HG02840 (cell line): ENCODE results near the gene TUBB3.

Experiments used
- ATAC-seq: cut with Tn5 transposase; IDR thresholded peaks from one replicate; pipeline ENCODE4 v1.9.1; 2021; ENCODE audit warnings: mild to moderate bottlenecking, moderate library complexity, moderate number of reproducible peaks; ENCODE audit not compliant: unreplicated experiment, low FRiP score

The TUBB3 gene

DNA sequence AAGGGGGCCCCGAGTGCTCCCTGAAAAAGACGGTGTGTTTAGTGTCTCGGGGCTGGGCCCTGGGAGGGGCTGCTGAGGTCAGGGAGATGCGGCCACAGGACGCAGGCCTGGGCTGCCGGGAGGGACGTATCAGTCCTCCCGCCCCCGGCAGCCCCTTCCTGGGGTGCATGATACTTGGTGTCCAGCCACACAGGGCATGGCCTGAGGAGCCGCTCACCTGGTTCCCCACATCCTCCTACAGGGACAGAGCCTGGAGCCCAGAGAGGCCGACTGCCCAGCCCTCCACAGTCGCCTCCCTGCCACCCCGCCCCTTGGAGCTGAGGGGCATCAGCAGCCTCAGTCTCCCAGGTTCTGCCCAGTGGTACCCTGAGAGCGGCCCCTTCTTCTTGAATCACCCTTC, 13.4 kb downstream of the TUBB3 start:
- ATAC-seq: no peak

DNA sequence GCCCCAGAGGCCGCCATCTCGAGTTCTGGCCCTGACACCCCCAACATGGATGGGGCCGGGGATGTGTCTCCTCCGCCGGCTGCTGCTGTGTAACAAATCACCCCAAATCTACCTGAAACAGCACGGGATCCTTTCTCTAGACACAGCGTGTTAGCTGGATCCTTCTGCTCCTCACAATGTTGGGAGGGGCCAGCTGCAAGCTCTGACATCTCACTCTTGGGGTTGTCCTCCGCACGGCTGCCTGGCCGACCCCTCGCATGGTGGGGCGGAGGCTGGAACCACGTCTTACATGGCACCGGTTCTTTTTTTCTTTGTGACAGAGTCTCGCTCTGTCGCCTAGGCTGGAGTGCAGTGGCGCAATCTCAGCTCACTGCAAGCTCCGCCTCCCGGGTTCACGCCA, 13.8 kb downstream of the TUBB3 start:
- ATAC-seq: no peak

DNA sequence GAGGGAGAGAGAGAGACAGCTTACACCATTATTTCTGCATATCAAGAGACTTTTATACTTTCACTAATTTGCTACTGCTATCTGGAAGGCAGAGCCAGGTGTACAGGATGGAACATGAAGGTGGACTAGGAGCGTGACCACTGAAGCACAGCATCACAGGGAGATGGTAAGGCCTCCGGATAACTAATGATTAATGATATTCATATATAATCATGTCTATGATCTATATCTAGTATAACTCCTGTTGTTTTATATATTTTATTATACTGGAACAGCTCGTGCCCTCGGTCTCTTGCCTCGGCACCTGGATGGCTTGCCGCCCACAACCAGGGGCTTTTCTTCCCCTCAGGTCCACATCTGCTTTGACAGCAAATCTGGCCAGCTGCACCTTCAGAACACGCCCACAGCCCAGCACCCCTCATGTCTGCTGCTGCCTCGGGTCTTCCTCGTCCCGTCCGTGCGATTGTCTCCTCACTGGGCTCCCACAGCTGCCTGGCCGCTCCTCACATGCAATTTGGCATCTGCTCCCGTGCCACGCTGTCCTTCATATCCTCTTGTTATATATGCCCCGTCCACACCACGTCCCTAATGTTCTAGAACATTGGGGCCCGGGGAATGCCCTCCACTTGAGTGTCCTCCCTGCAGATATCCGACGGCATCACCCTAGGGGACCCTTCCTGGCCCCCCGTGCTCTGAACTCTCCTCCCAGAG, 15.2 kb downstream of the TUBB3 start:
- ATAC-seq: no peak

DNA sequence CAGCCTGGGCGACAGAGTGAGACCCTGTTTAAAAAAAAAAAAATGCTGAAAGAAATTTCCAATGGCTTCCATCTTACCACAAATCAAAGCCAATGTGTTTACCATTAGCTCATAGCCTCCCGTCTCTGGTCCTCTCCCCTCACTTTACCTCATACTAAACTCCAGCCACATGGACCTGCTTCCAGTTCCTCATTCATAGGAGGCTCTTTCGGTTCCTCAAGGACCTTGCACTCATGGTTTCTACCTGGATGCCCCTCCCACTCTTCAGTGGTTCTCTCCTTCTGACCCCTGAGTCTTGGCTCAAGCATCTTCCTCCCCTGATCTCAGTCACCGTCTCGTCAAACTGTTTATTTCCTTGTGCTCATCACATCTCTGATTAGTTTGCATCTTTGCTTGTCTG, 21.6 kb downstream of the TUBB3 start:
- ATAC-seq: no peak

DNA sequence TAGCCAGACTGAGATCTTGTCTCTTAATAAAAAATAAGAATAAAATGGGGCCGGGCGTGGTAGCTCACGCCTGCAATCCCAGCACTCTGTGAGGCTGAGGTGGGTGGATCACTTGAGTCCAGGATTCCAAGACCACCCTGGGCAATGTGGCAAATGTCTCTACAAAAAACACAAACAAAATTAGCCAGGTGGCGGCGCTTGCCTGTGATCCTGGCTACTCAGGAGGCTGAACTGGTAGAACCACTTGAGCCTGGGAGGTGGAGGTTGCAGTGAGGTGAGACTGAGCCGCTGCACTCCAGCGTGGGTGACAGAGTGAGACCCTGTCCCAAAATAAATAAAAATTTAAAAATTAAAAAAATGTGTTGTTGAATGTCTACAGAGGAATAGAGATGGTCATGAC, 22.5 kb downstream of the TUBB3 start:
- ATAC-seq: no peak

DNA sequence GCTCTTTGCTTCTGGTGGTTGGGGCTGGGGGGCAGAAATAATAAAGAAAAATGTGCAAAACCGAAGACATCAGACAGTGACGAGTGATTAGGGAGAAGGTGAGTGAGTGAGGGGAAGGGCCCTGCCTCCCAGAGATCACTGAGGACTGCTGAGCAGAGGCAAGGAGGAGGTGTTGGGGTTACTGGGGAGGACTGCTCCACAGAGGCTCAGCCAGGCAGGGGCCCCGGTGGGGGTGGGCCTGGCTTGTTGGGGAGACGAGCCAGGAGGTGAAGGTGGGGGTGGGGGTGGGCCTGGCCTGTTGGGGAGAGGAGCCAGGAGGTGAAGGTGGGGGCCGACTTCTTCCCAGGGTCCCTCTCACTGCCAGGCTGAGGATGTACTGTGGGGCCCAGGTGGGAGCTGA, 23.4 kb downstream of the TUBB3 start:
- ATAC-seq: no peak

DNA sequence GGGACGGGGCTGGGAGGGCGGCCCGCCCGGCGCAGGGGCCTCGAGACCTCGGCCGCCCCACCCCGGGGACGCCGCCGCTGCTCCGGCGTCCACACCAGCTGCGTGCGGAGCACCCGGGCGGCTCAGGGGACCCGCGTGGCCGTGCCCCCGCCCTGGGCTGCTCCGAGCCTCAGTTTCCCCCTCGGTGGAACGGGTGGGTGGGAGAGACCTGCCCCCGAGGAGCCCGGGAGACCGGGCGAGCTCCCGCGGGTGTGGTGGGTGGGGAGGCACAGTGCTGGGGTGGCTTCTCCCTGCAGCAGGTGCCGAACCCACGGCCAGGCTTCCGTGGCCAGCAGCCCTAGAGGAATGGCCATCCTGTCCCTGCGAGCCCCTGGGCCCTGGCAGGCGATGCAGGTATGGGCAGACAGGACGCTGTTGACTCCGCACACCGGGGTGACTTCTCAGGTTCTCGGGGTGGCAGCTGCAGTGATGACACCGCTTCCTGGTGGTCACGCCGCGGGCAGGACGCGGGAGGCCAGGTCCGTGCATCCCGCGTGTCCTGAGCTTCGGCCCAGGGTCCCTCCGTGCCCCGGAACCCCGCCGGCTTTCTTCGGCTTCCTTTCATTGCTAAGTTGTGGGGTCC, 26.1 kb downstream of the TUBB3 start:
- no peak for ATAC-seq

DNA sequence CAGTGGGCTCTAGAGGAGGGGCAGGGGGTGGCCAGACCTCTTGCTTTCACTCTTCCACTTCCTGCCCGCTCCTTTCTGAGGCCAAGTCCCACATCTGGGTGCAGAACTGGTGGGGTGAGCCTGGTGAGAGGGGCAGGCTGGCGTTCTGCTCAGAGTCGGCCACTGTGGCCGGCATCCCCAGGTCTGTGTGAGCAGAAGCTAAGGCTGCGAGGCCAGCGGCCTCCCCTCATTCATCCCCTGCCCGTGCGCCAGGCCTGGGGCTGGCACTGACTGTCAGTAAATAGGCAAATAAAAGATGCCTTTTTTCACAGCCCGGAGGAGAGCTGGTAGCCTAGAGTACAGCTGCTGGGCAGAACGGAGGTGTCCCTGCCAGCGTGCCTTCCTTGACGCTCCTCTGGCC, 26.6 kb downstream of the TUBB3 start:
- no peak for ATAC-seq

DNA sequence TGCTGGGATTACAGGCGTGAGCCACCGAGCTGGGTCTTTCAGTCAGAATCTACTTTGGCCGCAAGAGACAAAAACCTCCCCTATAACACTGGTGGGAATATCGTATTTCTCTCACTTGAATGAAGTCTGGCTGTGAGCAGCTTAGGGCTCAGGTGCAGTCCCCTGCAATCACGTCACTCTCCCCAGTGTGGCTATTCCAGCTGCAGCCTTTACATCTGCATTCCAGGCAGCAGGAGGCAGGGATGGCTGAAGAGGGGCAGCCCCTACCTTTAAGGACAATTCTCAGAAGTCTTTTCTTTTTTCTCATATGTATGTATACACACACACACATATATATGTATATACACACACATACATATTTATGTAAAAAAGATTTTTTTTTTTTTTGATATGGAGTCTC, 28.4 kb downstream of the TUBB3 start:
- no peak for ATAC-seq

DNA sequence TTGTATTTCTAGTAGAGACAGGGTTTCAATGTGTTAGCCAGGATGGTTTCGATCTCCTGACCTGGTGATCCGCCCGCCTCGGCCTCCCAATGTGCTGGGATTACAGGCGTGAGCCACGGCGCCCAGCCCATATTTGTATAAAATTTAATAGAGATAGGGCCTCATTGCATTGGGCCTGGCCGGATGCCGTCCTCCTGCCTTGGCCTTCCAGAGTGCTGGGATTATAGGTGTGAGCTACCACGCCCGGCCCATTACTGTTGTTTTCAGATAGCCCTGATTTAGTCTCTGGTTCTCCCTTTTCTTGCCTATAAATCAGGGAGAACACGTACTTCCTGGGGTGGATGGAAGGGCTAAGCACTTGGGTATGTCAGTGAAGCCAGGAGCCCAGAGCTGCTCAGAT, 28.9 kb downstream of the TUBB3 start:
- no peak for ATAC-seq

DNA sequence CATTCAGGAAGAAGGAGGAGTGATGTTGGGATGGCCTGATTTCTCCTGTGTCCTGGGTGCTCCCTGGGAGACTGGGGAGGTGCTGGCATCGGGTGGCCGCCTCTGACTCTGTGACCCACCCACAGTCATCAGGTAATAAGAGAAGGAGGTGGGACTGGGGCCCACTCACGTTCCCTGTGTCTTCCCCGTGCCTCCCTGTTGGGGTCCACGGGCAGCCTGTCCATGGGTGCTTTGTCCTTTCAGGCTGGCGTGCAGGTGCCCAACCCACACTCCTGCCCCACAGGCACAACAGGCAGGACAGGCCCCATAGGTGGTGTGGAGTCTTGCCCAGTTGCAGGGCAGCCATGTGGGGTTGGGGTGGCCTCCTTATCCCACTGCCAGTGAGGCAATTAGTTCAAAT, 29.4 kb downstream of the TUBB3 start:
- ATAC-seq: no peak

DNA sequence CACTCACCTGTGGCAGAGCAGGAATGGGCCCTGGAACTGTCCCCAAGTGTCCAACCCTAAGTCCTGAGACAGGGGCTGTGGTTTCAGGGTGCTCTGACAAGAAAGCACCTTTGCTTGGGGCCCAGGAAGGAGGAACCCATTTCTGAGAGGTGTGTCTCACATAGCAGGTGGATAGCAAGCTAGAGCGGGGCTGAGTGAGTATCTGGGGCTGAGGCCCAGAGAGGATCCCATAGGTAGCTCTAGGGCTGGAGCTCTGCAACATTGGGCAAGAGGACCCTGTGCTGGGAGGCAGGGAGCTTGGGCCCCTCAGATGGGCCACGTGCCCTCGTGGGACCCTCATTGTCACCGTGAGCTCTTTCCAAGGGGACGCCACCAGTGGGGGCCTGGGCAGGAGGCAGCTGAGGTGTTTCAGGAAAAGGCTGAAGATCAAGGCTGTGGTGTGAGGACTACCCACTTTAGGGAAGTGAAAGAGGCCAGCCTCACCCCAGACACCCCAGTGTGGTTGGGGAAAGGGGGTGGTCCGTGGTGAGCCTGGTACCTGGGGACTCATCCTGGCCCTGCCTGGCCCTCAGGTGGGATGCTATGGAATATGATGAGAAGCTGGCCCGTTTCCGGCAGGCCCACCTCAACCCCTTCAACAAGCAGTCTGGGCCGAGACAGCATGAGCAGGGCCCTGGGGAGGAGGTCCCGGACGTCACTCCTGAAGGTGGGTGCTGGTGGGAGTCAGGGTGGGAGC, 30.7 kb downstream of the TUBB3 start:
- no peak for ATAC-seq

DNA sequence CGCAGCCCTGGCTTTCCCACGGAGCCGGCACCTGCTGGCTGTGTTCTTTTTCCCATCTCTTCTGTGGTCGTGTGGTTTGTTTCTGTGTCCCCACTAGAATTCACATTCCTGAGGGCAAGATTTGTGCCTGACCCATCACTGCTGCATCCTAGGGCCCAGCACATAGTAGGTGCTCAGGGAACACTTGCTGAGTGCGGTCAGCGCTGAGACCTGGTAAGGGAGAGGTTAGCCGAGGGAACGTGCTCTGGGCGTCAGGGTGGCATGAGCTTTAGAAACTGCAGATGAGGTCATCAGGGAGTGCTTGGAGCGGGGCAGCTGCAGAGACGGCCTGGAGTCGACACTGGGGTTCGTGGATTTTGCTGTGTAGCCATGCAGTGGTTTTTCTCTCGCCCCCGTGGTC, 31.3 kb downstream of the TUBB3 start:
- ATAC-seq: no peak

DNA sequence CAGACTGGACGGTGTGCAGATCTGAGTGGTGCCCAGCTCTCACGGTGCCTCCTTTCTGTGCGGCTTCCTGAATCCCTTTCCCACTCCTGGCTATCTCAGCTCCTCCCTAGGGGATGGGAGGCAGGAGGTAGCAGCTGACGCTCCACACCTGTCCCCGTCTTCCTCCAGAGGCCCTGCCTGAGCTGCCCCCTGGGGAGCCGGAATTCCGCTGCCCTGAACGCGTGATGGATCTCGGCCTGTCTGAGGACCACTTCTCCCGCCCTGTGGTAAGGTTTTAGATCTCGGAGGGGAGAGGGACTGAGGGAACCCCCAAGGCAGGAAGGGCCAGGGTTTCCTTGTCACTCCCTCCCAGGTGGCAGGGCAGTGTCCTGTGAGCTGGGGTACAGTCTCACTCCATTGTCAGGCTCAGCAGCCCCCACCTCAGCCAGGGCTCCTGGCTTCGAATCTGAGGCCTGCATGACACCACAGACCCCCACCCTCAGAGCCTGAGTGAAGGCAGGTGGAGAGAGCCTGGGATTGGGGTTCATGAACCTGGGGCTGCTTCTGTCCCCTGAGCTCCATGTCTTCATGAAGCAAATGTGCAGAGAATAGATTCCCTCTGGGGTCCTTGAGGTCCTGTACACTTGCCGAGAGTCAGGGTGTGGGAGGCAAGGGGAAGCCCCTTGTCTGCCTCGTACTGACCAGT, 32.0 kb downstream of the TUBB3 start:
- ATAC-seq: no peak

DNA sequence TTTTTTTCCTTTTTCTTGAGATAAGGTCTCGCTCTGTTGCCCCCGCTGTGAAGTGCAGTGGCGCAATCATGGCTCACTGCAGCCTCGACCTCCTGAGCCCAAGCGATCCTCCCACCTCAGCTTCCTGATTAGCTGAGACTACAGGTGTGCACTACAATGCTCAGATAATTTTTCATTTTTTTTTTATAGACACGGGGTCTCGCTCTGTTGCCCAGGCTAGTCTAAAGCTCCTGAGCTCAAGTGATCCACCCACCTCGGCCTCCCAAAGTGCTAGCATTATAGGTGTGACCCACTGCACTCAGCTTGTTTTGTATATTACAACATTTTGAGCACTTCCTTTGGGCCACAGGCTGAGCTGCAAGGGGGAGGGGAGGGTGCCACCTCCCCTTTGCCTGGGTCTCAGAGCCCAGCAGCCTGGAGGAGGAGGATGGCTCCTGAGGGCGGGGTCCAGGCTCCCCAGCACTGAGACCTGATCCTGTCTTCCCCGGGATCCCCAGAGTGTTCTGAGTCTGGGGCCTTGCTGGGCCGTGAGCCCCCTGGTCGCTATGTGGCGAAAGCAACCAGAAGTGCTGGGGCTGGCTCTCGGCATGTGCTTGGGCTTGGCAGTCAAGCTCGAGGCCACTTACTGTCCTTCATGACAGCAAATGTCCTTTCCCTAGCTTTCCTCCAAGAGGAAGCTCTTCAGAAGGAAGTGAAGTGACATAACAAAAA, 33.5 kb downstream of the TUBB3 start:
- ATAC-seq: no peak

DNA sequence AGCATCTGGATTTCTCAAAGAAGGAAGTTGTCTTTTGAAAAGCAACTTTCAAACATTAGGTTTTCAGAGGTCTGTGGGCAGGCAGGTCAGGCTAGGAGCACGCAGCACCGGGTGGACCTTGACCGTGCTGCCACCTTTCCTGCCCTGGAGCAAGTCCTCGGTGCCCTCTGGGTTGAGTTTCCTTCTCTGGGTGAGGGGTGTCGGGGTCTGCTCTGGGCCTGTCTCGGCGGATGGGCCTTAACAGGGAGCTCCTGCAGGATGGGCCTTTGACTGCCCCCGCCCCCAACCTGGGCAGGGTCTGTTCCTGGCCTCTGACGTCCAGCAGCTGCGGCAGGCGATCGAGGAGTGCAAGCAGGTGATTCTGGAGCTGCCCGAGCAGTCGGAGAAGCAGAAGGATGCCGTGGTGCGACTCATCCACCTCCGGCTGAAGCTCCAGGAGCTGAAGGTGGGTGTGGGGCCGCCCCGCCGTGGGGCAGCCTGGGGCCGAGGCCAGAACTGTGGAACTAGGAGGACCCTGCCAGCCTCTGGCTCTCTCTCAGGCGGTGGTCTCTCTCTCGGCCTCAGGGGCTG, 34.2 kb downstream of the TUBB3 start:
- ATAC-seq: no peak

DNA sequence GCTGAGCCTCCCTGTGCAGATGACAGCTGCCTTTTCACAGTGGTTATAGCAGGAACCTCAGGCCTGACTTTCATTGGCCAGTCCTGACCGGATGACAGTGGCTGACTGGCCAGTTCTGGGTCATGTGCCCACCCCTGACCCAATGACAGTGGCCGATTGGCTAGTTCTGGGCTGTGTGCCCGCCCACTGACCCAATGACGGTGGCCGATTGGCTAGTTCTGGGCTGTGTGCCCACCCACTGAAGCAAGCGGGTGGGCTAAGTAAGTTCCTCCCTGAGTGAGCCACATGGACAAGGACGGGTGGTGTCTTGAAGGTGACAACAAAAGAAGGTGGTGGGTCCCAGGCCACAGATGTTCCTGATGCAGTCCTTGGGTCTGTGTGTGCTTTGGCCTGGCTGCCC, 34.9 kb downstream of the TUBB3 start:
- no peak for ATAC-seq

DNA sequence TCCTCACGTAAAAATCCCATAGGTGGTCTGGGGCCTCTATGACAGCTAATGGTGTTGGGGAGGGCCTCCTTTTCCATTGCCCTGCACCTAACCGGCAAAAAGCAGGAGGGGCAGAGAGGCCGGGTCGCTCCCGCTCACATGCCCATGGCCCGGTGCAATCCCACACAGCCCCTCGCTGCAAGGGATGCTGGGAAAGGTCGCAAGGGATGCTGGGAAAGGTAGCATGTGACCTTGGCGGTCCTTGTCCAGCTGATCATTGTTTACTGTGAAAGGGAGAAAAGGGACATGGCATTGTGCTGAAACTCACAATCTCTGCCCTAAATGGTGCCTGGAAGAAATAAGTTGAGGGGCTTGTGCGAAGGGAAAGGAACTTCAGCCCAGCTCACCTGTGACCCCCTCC, 35.5 kb downstream of the TUBB3 start:
- no peak for ATAC-seq

DNA sequence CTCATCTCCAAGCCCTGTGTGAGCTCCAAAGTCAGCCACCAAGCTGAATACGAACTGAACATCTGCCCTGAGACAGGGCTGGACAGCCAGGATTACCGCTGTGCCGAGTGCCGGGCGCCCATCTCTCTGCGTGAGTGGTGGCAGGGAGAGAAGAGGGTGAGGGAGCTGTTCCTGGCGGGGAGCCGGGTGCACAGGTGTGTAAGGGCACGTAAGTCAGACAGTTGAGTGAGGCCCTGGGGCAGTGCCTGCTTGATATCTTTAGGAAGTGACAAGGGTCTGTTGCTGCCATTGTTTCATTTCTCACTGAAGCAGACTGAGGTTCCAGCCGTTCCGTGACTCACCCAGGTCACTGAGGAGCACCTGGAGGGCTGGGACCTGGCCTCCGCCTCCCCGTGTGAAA, 37.8 kb downstream of the TUBB3 start:
- no peak for ATAC-seq

DNA sequence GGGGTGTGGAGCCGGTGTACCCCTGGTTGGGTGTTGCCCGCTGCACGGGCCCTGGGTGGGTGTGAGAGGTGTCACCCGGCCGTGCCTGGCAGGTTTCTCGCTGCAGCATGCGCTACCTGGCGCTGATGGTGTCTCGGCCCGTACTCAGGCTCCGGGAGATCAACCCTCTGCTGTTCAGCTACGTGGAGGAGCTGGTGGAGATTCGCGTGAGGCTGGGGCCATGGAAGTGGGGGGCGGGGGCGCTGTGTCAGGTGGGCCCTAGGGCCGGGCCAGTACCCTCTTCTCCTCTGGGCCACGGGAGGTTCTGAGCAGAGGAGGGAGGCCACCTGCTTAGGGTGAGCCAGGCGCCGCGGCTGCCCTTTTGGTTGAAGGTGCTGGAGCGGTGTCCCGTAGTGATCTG, 38.8 kb downstream of the TUBB3 start:
- no peak for ATAC-seq
